HG03097 (cell line): Measurements from ENCODE around the gene MSL3.

ENCODE experiments used
- ATAC-seq: cut with Tn5 transposase; IDR thresholded peaks from one replicate; pipeline ENCODE4 v1.9.1; 2021; ENCODE audit not compliant: unreplicated experiment, low FRiP score

Gene MSL3, protein sequence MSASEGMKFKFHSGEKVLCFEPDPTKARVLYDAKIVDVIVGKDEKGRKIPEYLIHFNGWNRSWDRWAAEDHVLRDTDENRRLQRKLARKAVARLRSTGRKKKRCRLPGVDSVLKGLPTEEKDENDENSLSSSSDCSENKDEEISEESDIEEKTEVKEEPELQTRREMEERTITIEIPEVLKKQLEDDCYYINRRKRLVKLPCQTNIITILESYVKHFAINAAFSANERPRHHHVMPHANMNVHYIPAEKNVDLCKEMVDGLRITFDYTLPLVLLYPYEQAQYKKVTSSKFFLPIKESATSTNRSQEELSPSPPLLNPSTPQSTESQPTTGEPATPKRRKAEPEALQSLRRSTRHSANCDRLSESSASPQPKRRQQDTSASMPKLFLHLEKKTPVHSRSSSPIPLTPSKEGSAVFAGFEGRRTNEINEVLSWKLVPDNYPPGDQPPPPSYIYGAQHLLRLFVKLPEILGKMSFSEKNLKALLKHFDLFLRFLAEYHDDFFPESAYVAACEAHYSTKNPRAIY

GRCh38 chrX:11757719-11758399, at the start of gene MSL3:
TSS of gene MSL3 (plus strand) at chrX:11758237. CDS start at chrX:11758264, 27 bp downstream.
- peak; percentile 21 for ATAC-seq

GRCh38 chrX:11722304-11722703, 35.7 kb upstream of the MSL3 start:
- ATAC-seq, result no peak

- ATAC-seq, result no peak
Measured at GRCh38 chrX:11724122-11725017, 33.7 kb upstream of the MSL3 start.

- no peak for ATAC-seq
Measured at GRCh38 chrX:11725631-11726442, 32.2 kb upstream of the MSL3 start.

- ATAC-seq, result no peak
Measured at GRCh38 chrX:11728556-11728955, 29.5 kb upstream of the MSL3 start.

DNA sequence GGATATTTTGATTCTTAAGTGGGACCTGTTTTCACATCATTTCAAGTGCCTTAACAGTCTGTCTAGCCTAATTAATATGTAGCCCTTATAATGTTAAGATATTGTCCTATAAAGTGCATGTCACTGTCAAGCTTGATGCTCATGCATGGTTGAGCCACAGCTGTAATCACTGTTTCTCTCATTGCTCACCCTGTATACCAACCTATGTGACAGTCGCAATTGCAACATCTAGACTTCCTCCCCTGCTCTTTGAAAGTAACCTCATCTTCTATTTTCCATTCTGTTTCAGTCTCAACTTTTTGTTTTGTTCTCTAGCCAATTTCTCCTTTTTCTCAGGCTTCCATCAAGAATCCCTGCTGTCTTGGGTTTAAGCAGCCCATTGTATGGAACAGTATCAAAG, 24.4 kb upstream of the MSL3 start:
- no peak for ATAC-seq

DNA sequence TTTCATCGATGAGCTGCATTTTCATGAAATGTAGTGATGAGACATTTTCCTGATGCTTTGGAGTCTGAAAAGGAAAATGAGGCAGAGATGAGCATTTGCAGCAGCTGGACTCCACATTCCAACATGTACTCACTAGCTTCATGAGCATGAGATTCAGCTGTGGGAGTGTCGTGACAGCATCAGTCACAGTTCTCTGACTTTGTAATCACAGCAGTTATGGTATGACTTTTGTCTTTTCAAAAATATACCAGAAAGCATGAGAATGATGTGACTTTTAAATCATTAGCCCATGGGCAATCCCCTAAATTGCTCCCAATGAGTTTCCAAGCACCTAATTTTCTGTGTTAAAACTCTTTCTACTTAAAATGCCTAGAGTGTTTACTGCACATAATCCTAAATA, 18.3 kb upstream of the MSL3 start:
- ATAC-seq, result peak; percentile 40

DNA sequence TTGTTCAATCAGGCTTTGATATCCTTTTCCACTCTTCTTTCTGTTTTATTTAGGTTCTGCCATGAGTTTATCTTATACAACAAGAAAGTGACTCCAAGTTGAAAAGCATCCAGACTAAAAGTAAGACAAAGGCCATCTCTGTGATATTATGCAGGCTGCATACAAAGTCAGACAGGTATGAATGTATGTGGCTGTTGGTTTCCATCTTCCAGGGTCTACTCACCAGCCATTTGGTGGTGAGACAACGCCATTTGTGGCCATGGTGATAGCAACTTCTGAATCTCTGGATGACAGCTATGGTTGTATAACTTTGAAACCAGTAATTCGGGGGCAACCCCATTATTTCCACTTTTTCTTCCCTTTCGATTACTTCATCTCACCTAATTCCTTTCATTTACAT, 17.2 kb upstream of the MSL3 start:
- no peak for ATAC-seq

DNA sequence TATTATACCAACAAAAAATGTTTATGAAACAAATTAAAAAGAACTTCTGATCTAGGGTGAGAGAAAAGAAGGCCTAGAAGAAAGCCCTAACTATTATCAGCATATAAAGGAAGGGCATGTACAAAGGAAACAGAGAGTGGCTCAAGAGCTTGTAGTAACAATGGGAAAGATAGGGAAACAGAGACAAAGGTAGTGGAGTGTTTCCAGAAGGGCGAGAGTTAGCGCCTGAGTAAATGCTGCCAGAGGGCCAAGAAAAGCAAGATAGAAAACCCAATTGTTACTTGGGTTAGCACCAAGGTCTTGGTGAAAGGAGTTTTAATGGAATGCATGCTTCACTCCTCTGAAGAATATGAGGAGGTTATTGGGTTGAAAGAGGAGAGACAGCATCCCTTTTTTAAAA, 16.5 kb upstream of the MSL3 start:
- ATAC-seq, result no peak

- no peak for ATAC-seq
Measured at GRCh38 chrX:11745881-11746280, 12.2 kb upstream of the MSL3 start.

DNA sequence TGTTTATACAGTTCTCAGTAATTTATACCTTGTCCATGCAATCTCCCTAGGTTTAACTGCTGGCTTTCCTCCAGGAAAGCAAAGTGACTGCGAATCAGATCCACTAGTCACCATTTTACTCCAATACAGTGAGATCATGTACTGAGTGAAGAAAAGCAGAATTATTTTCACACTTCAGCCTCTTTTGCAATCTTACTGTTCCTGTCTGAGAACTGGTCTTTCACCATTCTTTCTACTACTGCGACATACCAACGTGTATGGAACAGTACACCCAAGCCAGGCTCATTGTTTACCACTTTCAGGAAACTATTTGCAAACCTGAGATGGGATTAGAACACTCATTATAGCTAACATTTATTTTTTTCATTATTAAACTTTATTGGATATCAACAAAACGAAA, 8.0 kb upstream of the MSL3 start:
- no peak for ATAC-seq

DNA sequence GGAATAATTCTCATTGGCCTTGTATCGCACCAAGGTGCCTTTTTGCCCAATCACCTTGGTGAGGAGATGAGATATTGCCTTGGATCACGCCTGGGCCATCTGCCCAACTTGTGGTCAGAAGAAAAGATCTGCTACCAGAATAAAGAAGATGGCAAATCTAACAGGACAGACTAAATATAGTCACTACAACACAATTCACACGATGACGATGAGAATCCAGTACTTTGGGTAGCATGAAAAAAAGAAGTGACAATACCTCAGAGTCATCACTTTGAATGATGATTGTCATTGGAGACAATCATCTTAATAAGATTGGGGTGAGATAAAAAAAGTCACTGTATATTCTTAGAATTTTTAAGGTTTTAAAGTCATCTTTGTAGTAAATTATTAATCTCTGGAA, 7.3 kb upstream of the MSL3 start:
- no peak for ATAC-seq

DNA sequence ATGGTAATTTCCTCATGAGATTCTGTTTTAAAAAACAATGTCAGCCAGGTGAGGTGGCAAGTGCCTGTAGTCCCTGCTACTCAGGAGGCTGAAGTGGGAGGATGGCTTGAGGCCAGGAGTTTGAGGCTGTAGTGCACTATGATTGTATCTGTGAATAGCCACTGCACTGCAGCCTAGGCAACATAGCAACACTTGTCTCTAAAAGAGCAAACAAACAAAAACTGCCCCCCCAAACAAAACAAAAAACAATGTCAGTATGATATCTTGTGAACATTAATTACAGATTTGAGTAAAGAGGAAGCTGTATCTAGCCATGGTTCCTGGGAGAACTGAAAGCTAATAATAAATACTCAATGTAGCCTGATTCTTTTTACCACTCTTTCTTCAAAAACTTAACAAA, 6.8 kb upstream of the MSL3 start:
- ATAC-seq, result no peak

DNA sequence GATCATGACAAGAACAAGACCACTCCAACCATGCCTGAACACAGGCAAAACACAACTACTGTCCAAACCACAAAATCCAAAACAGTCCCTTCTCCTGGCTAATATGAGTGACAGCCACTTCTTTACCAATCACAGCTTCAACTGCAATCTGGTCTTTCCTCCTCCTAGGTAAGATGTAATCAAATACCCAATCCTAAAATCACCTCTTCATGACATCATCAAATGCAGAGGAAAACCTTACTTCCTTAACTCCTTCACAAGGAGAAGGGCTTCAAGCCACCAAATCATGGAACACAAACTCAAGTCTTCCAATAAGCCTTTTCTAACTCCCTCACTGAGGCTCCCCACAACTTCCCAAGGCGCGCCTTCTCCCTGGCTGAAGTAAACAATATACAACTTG, 4.4 kb upstream of the MSL3 start:
- no peak for ATAC-seq

GRCh38 chrX:11754958-11755645, 2.9 kb upstream of the MSL3 start:
- no peak for ATAC-seq

GRCh38 chrX:11755724-11756123, 2.3 kb upstream of the MSL3 start:
- ATAC-seq, result no peak

- no peak for ATAC-seq
Measured at GRCh38 chrX:11756354-11757318, 1.4 kb upstream of the MSL3 start.

DNA sequence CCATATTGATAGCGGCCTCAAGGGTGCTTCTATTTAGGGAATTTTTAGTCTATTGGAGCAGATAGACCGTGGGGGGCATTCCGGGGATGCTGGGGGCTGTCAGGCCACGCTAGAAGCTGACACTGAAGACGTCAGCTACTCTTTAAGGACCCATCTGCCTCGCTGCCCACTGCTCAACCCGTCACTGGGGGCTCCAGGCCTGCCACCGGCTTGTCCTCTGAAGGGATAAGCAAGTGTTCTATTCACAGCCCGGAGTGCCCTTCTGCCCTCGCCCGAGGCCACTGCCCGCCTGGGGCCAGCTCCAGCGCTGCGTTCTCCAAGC, 679 bp upstream of the MSL3 start:
- ATAC-seq, result no peak
